H1 (cell line): ENCODE data around the gene ZNF813. TPM values are rescaled to one million over a fixed set of nuclear protein-coding genes. Genes with fewer than 3 reads are reported as not detected.
"Not testable (repeated sequence)": the region's sequence is repeated elsewhere in the genome, so short reads cannot be mapped to it uniquely, and the experiment has no call there.

Experiments
- CTCF ChIA-PET: fragments of 300-600 bp; sonication (Branson Sonifier 250); formaldehyde crosslinking; loops from one replicate; lab custom pipeline; 2021; ENCODE audit not compliant: partially characterized antibody; lab: Charles Lee
- POLR2A ChIA-PET: fragments of 300-600 bp; sonication (Branson Sonifier 250); formaldehyde crosslinking; loops from one replicate; lab custom pipeline; 2021; ENCODE audit warnings: inconsistent platforms; ENCODE audit not compliant: partially characterized antibody; lab: Charles Lee
- DNase-seq, 2 experiments: peaks; one replicate each; pipeline versions ENCODE4 v3.0.0 to v3.0.0-alpha.2; 2010 to 2022; ENCODE audit warnings: low spot score in 2 of 2, low read depth in 1 of 2, mixed read lengths in 1 of 2
- FAIRE-seq: peaks from 2 replicates; lab custom pipeline; 2011; peaks lifted over from hg19 to GRCh38; lab: Jason Lieb, UNC
- H2AFZ ChIP-seq: 2 replicates; pipeline ENCODE4 v1.8.1; 2012; ENCODE audit warnings: low read length, inconsistent platforms
- H2AK5ac ChIP-seq: 2 replicates; pipeline ENCODE4 v1.6.1; 2013; ENCODE audit warnings: low read depth, low read length
- H2BK120ac ChIP-seq: replicated peaks from 2 replicates; pipeline ENCODE3; 2013; ENCODE audit warnings: low read depth, low read length, inconsistent platforms
- H2BK12ac ChIP-seq: 2 replicates; pipeline ENCODE4 v1.6.1; 2013; ENCODE audit warnings: low read depth, low read length
- H2BK15ac ChIP-seq: 2 replicates; pipeline ENCODE4 v1.6.1; 2013; ENCODE audit warnings: low read length
- H2BK20ac ChIP-seq: 2 replicates; pipeline ENCODE4 v1.6.1; 2013; ENCODE audit warnings: low read length
- H2BK5ac ChIP-seq: 2 replicates; pipeline ENCODE4 v1.6.1; 2013; ENCODE audit warnings: low read depth, low read length
- H3K14ac ChIP-seq: 2 replicates; pipeline ENCODE4 v1.6.1; 2013; ENCODE audit warnings: inconsistent platforms; ENCODE audit not compliant: insufficient read length
- H3K18ac ChIP-seq: 2 replicates; pipeline ENCODE4 v1.6.1; 2013; ENCODE audit warnings: low read length; ENCODE audit errors: extremely low read depth
- H3K23ac ChIP-seq: 2 replicates; pipeline ENCODE4 v1.6.1; 2013; ENCODE audit warnings: inconsistent platforms; ENCODE audit not compliant: insufficient read length
- H3K23me2 ChIP-seq: 2 replicates; pipeline ENCODE4 v1.6.1; 2013; ENCODE audit warnings: low read depth, low read length
- H3K27ac ChIP-seq: 2 replicates; pipeline ENCODE4 v1.6.1; 2011; ENCODE audit warnings: low read depth, low read length, inconsistent platforms
- H3K27me3 ChIP-seq, 4 experiments: replicated peaks in 1 of 4; 1 replicate in 1 of 4; 2 replicates in 3 of 4; pipeline versions ENCODE4 v1.6.1 to v1.8.1; 2011 to 2013; ENCODE audit warnings: low read length in 3 of 4, mild to moderate bottlenecking in 3 of 4, inconsistent platforms in 2 of 4, mixed read lengths in 2 of 4, moderate library complexity in 1 of 4; ENCODE audit not compliant: control insufficient read depth in 3 of 4, insufficient read depth in 3 of 4; ENCODE audit errors: extremely low read depth in 1 of 4
- H3K36me3 ChIP-seq, 4 experiments: 2 replicates each; pipeline versions ENCODE4 v1.6.1 to v1.8.1; 2011 to 2013; ENCODE audit warnings: mild to moderate bottlenecking in 4 of 4, low read length in 3 of 4, moderate library complexity in 2 of 4, control low read depth in 1 of 4, inconsistent platforms in 1 of 4; ENCODE audit not compliant: insufficient read depth in 4 of 4, control insufficient read depth in 2 of 4
- H3K4ac ChIP-seq: replicated peaks from 2 replicates; pipeline ENCODE3; 2013; ENCODE audit warnings: low read length, low read depth, mixed read lengths, inconsistent platforms; ENCODE audit not compliant: insufficient read length
- H3K4me1 ChIP-seq, 4 experiments: replicated peaks in 1 of 4; 1 replicate in 1 of 4; 2 replicates in 3 of 4; pipeline versions ENCODE4 v1.6.1 to v1.8.1; 2011 to 2013; ENCODE audit warnings: low read length in 3 of 4, inconsistent platforms in 2 of 4, mixed read lengths in 1 of 4; ENCODE audit not compliant: insufficient read depth in 4 of 4, control insufficient read depth in 3 of 4
- H3K4me2 ChIP-seq, 2 experiments: 2 replicates each; pipeline versions ENCODE4 v1.6.1 to v1.8.1; 2011 to 2013; ENCODE audit warnings: low read depth in 2 of 2, low read length in 2 of 2, control low read depth in 1 of 2, inconsistent platforms in 1 of 2, mild to moderate bottlenecking in 1 of 2; ENCODE audit not compliant: insufficient read depth in 1 of 2
- H3K4me3 ChIP-seq, 4 experiments: fragments of 200-600, 300-600 bp in 1 of 4; sonication (generic), shearing (Covaris generic), sonication (Bioruptor Twin) in 1 of 4; 2 replicates each; pipeline versions ENCODE4 v1.5.1 to v1.8.1; 2011 to 2016; ENCODE audit warnings: low read length in 4 of 4, low read depth in 3 of 4, control low read depth in 2 of 4, inconsistent platforms in 2 of 4, mild to moderate bottlenecking in 2 of 4, mixed read lengths in 1 of 4, moderate library complexity in 1 of 4; ENCODE audit not compliant: insufficient read depth in 2 of 4; ENCODE audit errors: extremely low read depth in 1 of 4
- H3K56ac ChIP-seq: replicated peaks from 2 replicates; pipeline ENCODE3; 2013; ENCODE audit warnings: low read depth, mild to moderate bottlenecking, mixed read lengths, low read length, inconsistent platforms; ENCODE audit not compliant: insufficient read length
- H3K79me1 ChIP-seq: 2 replicates; pipeline ENCODE4 v1.6.1; 2013; ENCODE audit warnings: low read depth, low read length, control low read depth
- H3K79me2 ChIP-seq, 2 experiments: 2 replicates each; pipeline versions ENCODE4 v1.6.1 to v1.8.1; 2012 to 2013; ENCODE audit warnings: low read length in 2 of 2, mild to moderate bottlenecking in 2 of 2, inconsistent platforms in 1 of 2; ENCODE audit not compliant: insufficient read depth in 2 of 2, control insufficient read depth in 1 of 2
- H3K9ac ChIP-seq, 4 experiments: replicated peaks in 1 of 4; 1 replicate in 1 of 4; 2 replicates in 3 of 4; pipeline versions ENCODE4 v1.6.1 to v1.8.1; 2011 to 2013; ENCODE audit warnings: low read depth in 3 of 4, low read length in 3 of 4, control low read depth in 2 of 4, mild to moderate bottlenecking in 2 of 4, moderate library complexity in 2 of 4, inconsistent platforms in 1 of 4; ENCODE audit errors: extremely low read depth in 1 of 4
- H3K9me3 ChIP-seq, 2 experiments: 2 replicates each; pipeline versions ENCODE4 v1.6.1 to v1.8.1; 2012 to 2013; ENCODE audit warnings: mild to moderate bottlenecking in 2 of 2, moderate library complexity in 2 of 2, control low read depth in 1 of 2, inconsistent platforms in 1 of 2, low read depth in 1 of 2, low read length in 1 of 2, mixed read lengths in 1 of 2; ENCODE audit not compliant: insufficient read depth in 2 of 2
- H4K20me1 ChIP-seq, 2 experiments: replicated peaks in 1 of 2; 2 replicates each; pipeline versions ENCODE3 to v1.8.1; 2011 to 2013; ENCODE audit warnings: inconsistent platforms in 2 of 2, low read length in 2 of 2, mild to moderate bottlenecking in 1 of 2; ENCODE audit not compliant: insufficient read depth in 2 of 2, control insufficient read depth in 1 of 2
- H4K5ac ChIP-seq: 2 replicates; pipeline ENCODE4 v1.6.1; 2013; ENCODE audit warnings: low read length, low read depth, mixed read lengths, inconsistent platforms; ENCODE audit not compliant: insufficient read length
- H4K8ac ChIP-seq: 2 replicates; pipeline ENCODE4 v1.8.0; 2013; ENCODE audit warnings: mild to moderate bottlenecking, moderate library complexity, low read length, inconsistent platforms; ENCODE audit not compliant: insufficient read depth; ENCODE audit errors: extremely low read depth
- H4K91ac ChIP-seq: replicated peaks from 2 replicates; pipeline ENCODE3; 2013; ENCODE audit warnings: low read length, mixed read lengths, inconsistent platforms; ENCODE audit not compliant: insufficient read length
- WGBS, 2 experiments: shearing (Covaris generic) in 1 of 2; methylation state at CpG; one replicate each; pipeline versions ENCODE4 v1.1.6 to v1.1.7; 2013 to 2015; ENCODE audit warnings: low lambda C conversion rate in 2 of 2, mixed read lengths in 2 of 2, inconsistent platforms in 1 of 2, low coverage in 1 of 2, missing lambda C conversion rate in 1 of 2; ENCODE audit not compliant: insufficient replicate concordance in 2 of 2, insufficient coverage in 1 of 2, insufficient read length in 1 of 2; ENCODE audit errors: extremely low coverage in 1 of 2, missing lambda C conversion rate in 1 of 2; 5-methylcytosine and 5-hydroxymethylcytosine counted together
- polyA plus RNA-seq, 7 experiments: library from polyadenylated mRNA; depleted of rRNA in 3 of 7; stranded (reverse) in 5 of 7; unstranded in 2 of 7; fragments of >200 nt in 5 of 7; fragments of 200-250 nt in 2 of 7; gene quantifications; 1 replicate in 5 of 7; 2 replicates in 1 of 7; 4 replicates in 1 of 7; pipeline versions ENCODE4 v1.2.1 to v1.2.3, GENCODE V29; 2011 to 2013; ENCODE audit warnings: missing spikeins in 2 of 7, mixed read lengths in 2 of 7
- total RNA-seq: library from RNA; stranded (reverse); fragmentation: NEBNext Ultra II Directional; extraction: Animal tissue kit (Norgen Biotek cat#: 25700); gene quantifications from 2 replicates; pipeline ENCODE4 v1.2.1, GENCODE V29; 2021

The ZNF813 gene
- total and polyA plus RNA-seq, 2 of the 8 experiments (the other 6 are each of a cell fraction or from before 2014, with no cell fraction given) = 2.9 to 22.1 TPM

DNA sequence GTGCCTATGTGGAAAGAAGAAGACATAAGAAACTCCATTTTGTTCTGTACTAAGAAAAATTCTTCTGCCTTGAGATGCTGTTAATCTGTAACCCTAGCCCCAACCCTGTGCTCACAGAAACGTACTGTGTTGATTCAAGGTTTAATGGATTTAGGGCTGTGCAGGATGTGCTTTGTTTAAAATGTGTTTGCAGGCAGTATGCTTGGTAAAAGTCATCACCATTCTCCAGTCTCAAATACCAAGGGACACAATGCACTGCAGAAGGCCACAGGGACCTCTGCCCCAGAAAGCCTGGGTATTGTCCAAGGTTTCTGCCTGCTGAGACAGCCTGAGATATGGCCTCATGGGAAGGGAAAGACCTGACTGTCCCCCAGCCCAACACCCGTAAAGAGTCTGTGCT lies 23.7 kb upstream of the ZNF813 start:
- H3K9ac ChIP-seq, H4K8ac ChIP-seq, H2BK12ac ChIP-seq, H3K56ac ChIP-seq, H4K91ac ChIP-seq, H3K4me3 ChIP-seq, H3K27ac ChIP-seq, H2AK5ac ChIP-seq, H3K18ac ChIP-seq, H3K79me2 ChIP-seq, H2BK15ac ChIP-seq, H3K14ac ChIP-seq, H3K27me3 ChIP-seq, H3K23me2 ChIP-seq, H4K20me1 ChIP-seq, H4K5ac ChIP-seq, H3K4ac ChIP-seq, DNase-seq, H2BK20ac ChIP-seq, H2BK5ac ChIP-seq, CTCF ChIA-PET, H3K4me1 ChIP-seq, H3K23ac ChIP-seq, H2BK120ac ChIP-seq, H3K4me2 ChIP-seq, POLR2A ChIA-PET, H3K79me1 ChIP-seq, H2AFZ ChIP-seq, FAIRE-seq: not testable (repeated sequence)
- 90% methylated on average over 2 of the region's 2 CpGs; no CpG with 5 or more reads in 1 of the 2 experiments for WGBS, 2 experiments
- Histone ChIP-seq H3K9me3 (peaks cover 11 to 15% of the 10 kb centered on the region in 2 experiments), H3K36me3 (peaks cover 2 to 60% (median 30%) of the 10 kb centered on the region in 4 experiments; a peak in 6 of 8 replicates)

DNA sequence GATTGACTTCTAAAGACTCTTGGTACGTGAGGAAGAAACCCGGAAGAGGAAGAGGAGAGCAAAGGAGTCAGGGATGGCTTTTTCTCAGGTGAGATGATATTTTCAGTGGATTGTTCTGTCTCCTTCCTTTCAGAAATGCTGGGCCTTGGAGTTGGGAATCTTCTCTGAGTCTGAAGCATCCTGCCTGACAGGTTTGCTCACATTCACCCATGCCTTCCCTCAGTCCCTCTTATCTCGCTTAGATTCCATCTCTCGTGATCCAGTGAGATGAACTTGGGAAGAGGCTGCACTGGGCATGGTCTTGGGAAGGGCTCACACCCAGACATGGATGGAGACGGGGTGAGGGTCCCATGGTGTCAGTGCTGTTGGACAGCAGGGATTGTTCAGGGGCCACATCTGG lies 20.3 kb upstream of the ZNF813 start:
- CTCF ChIA-PET, H3K23me2 ChIP-seq, H2BK12ac ChIP-seq, H3K23ac ChIP-seq, H3K9ac ChIP-seq, H2BK15ac ChIP-seq, H3K79me2 ChIP-seq, H3K56ac ChIP-seq, H3K18ac ChIP-seq, H2BK120ac ChIP-seq, H4K91ac ChIP-seq, H3K4ac ChIP-seq, H4K20me1 ChIP-seq, H3K4me1 ChIP-seq, H4K5ac ChIP-seq, H3K27me3 ChIP-seq, POLR2A ChIA-PET, H2AFZ ChIP-seq, FAIRE-seq, H3K27ac ChIP-seq, H2BK5ac ChIP-seq, DNase-seq, H2BK20ac ChIP-seq, H3K4me3 ChIP-seq, H3K14ac ChIP-seq, H2AK5ac ChIP-seq, H3K79me1 ChIP-seq, H3K4me2 ChIP-seq: not testable (repeated sequence)
- Histone ChIP-seq H4K8ac (peak overlapping the region; percentile 51; the same call in 1 of the 2 replicates), H3K9me3 (peaks cover 11 to 12% of the 10 kb centered on the region in 2 experiments), H3K36me3 (peaks cover 2 to 54% (median 25%) of the 10 kb centered on the region in 4 experiments; a peak in 6 of 8 replicates)
- 84% methylated on average over 5 of the region's 5 CpGs; no CpG with 5 or more reads in 1 of the 2 experiments for WGBS, 2 experiments
